ENCODE measurements around the gene RAD51B. TPM values are rescaled to one million over a fixed set of nuclear protein-coding genes. Genes with fewer than 3 reads are reported as not detected.

The RAD51B gene
- total and polyA plus RNA-seq, 3 donors from 2014 or later, result 5.5 to 22.5 (median 19.1) TPM

GRCh38 chr14:68366656-68367055 lies 547.1 kb downstream of the RAD51B start:
- intact Hi-C loops (cut with DNase I; ENCODE audit: low total_unique reads), result no loop called here
- Histone ChIP-seq H3K27ac (no peak overlapping the region), H3K4me1 (peaks cover 15% of the 10 kb centered on the region), H3K36me3 (ENCODE audit: low read depth, missing control alignments) (no peaks in the 10 kb centered on the region), H3K27me3 (no peaks in the 10 kb centered on the region), H3K9me3 (no peaks in the 10 kb centered on the region), H3K4me3 (no peak overlapping the region)
- no peak for DNase-seq
- no peak for TF ChIP-seq CTCF (IDR thresholded peaks at IDR 0.05)
- no peak for TF ChIP-seq POLR2A (IDR thresholded peaks at IDR 0.05)
- WGBS, 2 donors, result 73 to 79% methylated on average over 2 of the region's 2 CpGs

GRCh38 chr14:68367536-68367935 lies 548.0 kb downstream of the RAD51B start:
- no peak for DNase-seq
- intact Hi-C loops (cut with DNase I; ENCODE audit: low total_unique reads), result no loop called here
- no peaks in the 10 kb centered on the region for H3K27me3 ChIP-seq
- no peak overlapping the region for H3K4me3 ChIP-seq
- H3K36me3 ChIP-seq (ENCODE audit: low read depth, missing control alignments), result no peaks in the 10 kb centered on the region
- peaks cover 15% of the 10 kb centered on the region for H3K4me1 ChIP-seq
- TF ChIP-seq POLR2A (IDR thresholded peaks at IDR 0.05) (no peak), CTCF (IDR thresholded peaks at IDR 0.05) (no peak)
- no peaks in the 10 kb centered on the region for H3K9me3 ChIP-seq
- 54 to 58% methylated on average over 5 of the region's 5 CpGs for WGBS, 2 donors
- H3K27ac ChIP-seq, result no peak overlapping the region

GRCh38 chr14:68368850-68369249 lies 549.3 kb downstream of the RAD51B start:
- DNase-seq, result no peak
- H3K4me1 ChIP-seq, result peaks cover 15% of the 10 kb centered on the region

GRCh38 chr14:68369281-68370056 lies 549.9 kb downstream of the RAD51B start:
- H3K27me3 ChIP-seq, result no peaks in the 10 kb centered on the region
- WGBS, 2 donors, result 78 to 80% methylated on average over 6 of the region's 6 CpGs
- intact Hi-C loops (cut with DNase I; ENCODE audit: low total_unique reads), result no loop called here
- H3K27ac ChIP-seq, result no peak overlapping the region
- H3K4me3 ChIP-seq, result no peak overlapping the region
- no peaks in the 10 kb centered on the region for H3K9me3 ChIP-seq
- H3K36me3 ChIP-seq (ENCODE audit: low read depth, missing control alignments), result no peaks in the 10 kb centered on the region
- TF ChIP-seq POLR2A (IDR thresholded peaks at IDR 0.05), result no peak
- no peak for TF ChIP-seq CTCF (IDR thresholded peaks at IDR 0.05)
- peaks cover 10% of the 10 kb centered on the region for H3K4me1 ChIP-seq
- no peak for DNase-seq

More at GRCh38 chr14:68368850-68369249, 549.3 kb downstream of the RAD51B start:
- Histone ChIP-seq H3K36me3 (ENCODE audit: low read depth, missing control alignments) (no peaks in the 10 kb centered on the region), H3K27ac (no peak overlapping the region), H3K9me3 (no peaks in the 10 kb centered on the region), H3K27me3 (no peaks in the 10 kb centered on the region), H3K4me3 (no peak overlapping the region)
- WGBS, 2 donors, result 90% methylated on average over 3 of the region's 3 CpGs
- TF ChIP-seq POLR2A (IDR thresholded peaks at IDR 0.05) (no peak), CTCF (IDR thresholded peaks at IDR 0.05) (no peak)
- intact Hi-C loops (cut with DNase I; ENCODE audit: low total_unique reads), result no loop called here

- Histone ChIP-seq H3K27me3 (no peaks in the 10 kb centered on the region), H3K4me3 (no peak overlapping the region), H3K27ac (no peak overlapping the region), H3K4me1 (peaks cover 4% of the 10 kb centered on the region), H3K9me3 (no peaks in the 10 kb centered on the region), H3K36me3 (ENCODE audit: low read depth, missing control alignments) (no peaks in the 10 kb centered on the region)
- DNase-seq, result no peak
- intact Hi-C loops (cut with DNase I; ENCODE audit: low total_unique reads), result no loop called here
- TF ChIP-seq CTCF (IDR thresholded peaks at IDR 0.05) (no peak), POLR2A (IDR thresholded peaks at IDR 0.05) (no peak)
These were observed 550.4 kb downstream of the RAD51B start for GRCh38 chr14:68370057-68370360.
